PC-9 (cell line): Measurements from ENCODE around the gene FAR1.

ENCODE experiments used
- EZH2 ChIP-seq: fragments of 200-600 bp; sonication (generic); IDR thresholded peaks from 2 replicates; pipeline ENCODE4 v1.8.0; 2017; ENCODE audit warnings: antibody characterized with exemption, low read depth
- TF ChIP-seq, protein P1 (sequence below): fragments of 200-600 bp; sonication (generic); conservative IDR thresholded peaks from 2 replicates; pipeline ENCODE4 v1.6.1; 2017; ENCODE audit warnings: mixed run types, antibody characterized with exemption, mild to moderate bottlenecking, moderate library complexity

DNA sequence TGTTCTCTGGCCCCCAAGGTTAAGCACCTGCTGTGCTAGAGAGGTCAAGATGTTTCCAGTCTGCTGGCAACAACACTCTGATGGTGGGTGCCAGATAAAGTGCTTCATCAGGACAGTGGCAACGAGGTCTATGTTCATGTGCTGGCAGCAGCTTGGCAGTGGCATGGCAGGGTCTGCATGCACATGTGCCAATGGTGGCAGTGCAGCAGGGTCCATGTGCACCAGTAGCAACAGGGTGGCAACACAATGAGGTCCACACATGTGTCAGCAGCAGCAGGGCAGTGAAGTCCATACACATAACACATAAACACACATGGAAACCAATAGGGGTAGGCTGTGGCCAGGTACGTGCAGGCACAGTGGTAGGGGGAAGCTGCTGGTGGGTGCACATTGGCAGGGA lies 48.4 kb upstream of the FAR1 start:
- TF ChIP-seq, protein P1, sequence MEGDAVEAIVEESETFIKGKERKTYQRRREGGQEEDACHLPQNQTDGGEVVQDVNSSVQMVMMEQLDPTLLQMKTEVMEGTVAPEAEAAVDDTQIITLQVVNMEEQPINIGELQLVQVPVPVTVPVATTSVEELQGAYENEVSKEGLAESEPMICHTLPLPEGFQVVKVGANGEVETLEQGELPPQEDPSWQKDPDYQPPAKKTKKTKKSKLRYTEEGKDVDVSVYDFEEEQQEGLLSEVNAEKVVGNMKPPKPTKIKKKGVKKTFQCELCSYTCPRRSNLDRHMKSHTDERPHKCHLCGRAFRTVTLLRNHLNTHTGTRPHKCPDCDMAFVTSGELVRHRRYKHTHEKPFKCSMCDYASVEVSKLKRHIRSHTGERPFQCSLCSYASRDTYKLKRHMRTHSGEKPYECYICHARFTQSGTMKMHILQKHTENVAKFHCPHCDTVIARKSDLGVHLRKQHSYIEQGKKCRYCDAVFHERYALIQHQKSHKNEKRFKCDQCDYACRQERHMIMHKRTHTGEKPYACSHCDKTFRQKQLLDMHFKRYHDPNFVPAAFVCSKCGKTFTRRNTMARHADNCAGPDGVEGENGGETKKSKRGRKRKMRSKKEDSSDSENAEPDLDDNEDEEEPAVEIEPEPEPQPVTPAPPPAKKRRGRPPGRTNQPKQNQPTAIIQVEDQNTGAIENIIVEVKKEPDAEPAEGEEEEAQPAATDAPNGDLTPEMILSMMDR: no peak
- no peak for TF ChIP-seq EZH2
